NCI-H748 (cell line): Measurements from ENCODE around the gene OR1J4.
"Not testable (repeated sequence)": the region's sequence is repeated elsewhere in the genome, so short reads cannot be mapped to it uniquely, and the experiment has no call there.

Experiments
- DNase-seq: peaks from one replicate; lab custom pipeline; 2025; ENCODE audit not compliant: unreplicated experiment; lab: John Stamatoyannopoulos, UW

The OR1J4 gene, protein sequence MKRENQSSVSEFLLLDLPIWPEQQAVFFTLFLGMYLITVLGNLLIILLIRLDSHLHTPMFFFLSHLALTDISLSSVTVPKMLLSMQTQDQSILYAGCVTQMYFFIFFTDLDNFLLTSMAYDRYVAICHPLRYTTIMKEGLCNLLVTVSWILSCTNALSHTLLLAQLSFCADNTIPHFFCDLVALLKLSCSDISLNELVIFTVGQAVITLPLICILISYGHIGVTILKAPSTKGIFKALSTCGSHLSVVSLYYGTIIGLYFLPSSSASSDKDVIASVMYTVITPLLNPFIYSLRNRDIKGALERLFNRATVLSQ

DNA sequence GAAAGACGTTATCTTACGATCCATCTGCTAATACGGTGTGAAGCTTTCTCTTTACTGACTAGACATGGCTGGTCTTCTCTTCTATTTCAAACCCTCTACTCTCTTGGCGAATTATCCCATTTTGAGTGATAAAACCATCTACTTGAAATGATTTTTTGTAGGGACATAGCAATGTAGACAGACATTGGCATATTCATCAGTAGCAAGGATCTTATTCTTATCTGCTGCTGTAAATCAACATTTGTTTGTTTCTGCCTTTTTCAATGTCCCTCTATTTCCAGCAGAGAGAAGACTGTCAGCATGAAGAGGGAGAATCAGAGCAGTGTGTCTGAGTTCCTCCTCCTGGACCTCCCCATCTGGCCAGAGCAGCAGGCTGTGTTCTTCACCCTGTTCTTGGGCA lies at the start of gene OR1J4:
Gene OR1J4, plus strand, starts transcription at position 301 of the 400 bp plus-strand sequence. Its CDS starts 0 bp downstream, at position 301.
- DNase-seq = no peak

DNA sequence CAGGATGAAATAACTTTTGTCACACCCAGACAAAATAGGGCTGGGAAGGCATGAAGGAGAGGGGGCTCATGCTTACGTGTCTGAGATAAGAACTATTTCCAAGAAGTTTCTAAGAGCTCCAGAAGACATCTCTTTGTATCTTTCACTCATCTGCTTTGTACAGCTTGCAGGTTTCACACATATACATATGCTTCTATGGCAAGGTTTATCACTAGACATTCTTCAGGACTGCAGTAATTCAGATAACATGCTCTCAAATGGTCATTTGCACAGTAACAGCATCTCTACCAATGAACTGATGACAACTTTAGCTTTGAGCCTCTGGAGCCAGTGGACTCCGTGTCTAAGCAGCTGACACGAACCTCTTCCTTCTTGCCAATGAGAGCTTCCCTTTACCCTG lies 44.4 kb upstream of the OR1J4 start:
- no peak for DNase-seq

DNA sequence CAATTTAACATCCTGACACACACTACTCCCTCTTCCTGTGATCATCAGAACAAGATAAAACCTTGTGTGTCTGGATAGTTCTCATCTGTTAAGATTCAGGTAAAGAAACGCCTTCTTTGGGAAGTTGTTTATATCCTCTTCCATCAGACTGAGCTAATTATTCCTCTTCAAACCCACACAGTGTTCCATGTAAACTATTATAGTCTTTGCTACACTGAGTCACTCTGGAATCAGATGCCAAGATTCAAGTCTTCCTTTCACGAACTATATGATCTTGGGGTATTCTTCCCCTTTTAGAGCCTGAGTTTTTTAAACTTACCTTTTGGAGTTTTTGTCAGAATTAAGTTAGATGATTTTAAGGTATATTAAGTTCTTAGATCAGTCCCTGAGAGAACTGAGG lies 43.2 kb upstream of the OR1J4 start:
- DNase-seq = no peak

DNA sequence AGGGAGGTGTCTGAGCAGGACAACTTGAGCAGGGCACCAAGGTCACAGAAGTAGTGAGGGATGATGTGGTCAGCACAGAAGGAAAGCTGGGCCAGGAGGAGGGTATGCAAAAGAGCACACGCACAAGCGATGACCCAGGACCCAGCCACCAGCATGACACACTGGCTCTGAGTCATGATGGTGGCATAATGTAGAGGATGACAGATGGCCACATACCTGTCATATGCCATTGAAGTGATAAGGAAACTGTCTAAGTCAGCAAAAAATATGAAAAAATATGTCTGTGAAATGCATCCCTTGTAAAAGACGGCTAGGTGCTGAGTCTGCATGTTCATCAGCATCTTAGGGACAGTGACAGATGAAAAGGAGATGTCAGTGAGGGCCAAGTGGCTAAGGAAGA lies 41.6 kb upstream of the OR1J4 start:
- DNase-seq = no peak

DNA sequence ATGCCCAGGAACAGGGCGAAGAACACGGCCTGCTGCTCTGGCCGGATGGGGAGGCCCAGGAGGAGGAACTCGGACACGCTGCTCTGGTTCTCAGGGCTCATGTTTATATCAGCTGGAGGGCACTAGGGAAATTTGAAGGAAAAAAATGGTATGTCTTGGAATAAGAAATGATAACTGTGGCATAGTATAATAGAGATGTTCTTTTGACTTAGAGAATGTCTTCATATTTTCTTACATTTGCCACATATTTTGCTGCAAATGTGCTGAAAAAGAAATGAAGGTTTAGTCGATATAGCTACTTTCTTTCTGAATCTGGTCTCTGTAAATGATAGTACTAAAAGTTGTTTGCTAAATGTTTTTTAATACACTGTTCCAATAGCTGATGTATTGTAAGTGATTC lies 41.1 kb upstream of the OR1J4 start, which contains the start of gene OR1J1:
Gene OR1J1, minus strand, starts transcription at position 101 of the 400 bp plus-strand sequence. Its CDS starts 0 bp downstream, at position 101.
- no peak for DNase-seq

DNA sequence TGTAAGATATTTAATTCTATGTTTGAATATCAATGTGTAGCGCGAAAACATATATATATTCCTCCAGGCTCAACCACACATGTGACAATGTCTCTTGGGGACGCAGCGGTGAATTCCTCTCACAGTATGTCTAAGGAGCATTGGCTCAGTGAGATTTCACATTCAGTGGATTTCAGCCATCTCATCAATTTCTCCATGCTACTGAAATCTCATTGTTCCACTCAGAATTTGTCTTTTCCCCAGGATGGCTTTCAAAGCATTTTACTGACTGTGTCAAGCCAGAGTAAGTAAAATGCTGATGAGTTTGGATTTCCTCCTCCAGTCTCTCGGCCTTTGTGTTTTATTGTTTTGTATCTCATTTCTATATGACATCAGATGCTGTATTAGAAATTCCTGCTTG lies 39.9 kb upstream of the OR1J4 start:
- DNase-seq = no peak

DNA sequence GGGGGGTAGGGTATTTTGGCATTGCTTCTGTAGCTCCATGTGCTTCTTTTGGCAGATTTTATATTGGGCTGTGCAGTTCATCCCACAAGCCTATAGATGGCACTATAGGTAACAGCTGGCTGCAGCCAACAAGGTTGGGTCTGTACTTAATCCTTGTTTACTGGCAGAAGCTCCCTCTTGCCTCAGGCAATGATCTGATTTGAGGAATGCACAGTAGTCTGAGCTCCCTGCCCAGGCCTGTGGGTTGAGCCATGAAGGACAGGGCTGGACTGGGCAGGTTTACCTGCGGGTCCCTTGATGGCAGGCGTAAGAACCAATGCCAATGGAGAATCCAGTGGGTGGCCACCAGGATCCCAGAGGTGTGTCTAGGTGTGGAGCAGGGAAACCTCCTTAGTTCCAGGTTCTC lies 20.1 kb upstream of the OR1J4 start:
- DNase-seq = peak; percentile 83

DNA sequence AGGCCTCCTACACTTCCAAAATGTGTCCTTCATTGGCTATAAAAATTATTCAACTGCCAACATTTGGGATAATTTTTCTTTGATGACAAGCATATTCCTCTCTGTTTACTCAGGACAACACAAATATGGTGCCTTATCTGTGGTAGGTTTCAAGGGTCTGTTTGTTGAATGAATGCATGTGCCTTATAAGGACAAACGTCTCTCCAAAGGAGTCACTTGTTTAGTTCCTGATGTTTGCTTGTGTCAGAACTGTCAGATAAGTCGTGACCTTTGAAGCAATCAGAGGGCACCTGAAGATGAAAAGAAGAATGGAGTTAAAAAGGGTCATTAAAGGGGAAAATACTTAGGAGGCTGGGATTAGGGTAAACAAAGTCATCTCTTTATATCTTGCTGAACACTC lies 12.0 kb upstream of the OR1J4 start:
- no peak for DNase-seq

DNA sequence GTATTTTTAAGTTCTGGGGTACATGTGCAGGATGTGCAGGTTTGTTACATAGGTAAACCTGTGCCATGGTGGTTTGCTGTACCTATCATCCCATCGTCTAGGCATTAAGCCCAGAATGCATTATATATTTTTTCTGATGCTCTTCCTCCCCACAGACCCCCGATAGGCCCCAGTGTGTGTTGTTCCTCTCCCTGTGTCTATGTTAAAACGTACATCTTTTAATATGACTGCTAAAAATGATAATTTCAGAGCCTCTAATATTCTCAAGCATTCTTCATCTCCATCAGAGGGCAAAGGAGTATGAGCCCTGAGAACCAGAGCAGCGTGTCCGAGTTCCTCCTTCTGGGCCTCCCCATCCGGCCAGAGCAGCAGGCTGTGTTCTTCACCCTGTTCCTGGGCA lies 8.4 kb upstream of the OR1J4 start, which contains the start of gene OR1J2:
Gene OR1J2, plus strand, starts transcription at position 301 of the 400 bp plus-strand sequence. Its CDS starts 0 bp downstream, at position 301.
- no peak for DNase-seq

DNA sequence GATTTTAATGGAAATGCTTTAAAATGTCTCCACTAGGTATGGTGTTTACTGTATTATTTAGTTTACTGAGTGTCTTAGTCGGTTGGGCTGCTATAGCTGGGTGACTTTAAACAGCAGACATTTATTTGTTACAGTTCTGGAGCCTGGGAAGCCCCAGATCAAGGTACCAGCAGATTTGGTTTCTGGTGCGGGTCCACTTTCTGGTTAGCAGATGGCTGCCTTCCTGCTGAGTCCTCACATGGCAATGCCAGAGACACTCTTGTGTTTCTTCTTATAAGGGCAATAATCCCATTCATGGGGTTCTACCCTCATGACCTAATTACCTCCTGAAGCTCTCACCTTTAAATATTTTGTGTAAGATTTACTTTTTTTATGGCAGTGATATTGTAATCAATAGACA lies 715 bp upstream of the OR1J4 start:
- DNase-seq = no peak

DNA sequence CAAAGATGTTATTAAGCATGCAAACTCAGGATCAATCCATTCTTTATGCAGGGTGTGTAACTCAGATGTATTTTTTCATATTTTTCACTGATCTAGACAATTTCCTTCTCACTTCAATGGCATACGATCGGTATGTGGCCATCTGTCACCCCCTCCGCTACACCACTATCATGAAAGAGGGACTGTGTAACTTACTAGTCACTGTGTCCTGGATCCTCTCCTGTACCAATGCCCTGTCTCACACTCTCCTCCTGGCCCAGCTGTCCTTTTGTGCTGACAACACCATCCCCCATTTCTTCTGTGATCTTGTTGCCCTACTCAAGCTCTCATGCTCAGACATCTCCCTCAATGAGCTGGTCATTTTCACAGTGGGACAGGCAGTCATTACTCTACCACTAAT lies 435 bp downstream of the OR1J4 start:
- no peak for DNase-seq

DNA sequence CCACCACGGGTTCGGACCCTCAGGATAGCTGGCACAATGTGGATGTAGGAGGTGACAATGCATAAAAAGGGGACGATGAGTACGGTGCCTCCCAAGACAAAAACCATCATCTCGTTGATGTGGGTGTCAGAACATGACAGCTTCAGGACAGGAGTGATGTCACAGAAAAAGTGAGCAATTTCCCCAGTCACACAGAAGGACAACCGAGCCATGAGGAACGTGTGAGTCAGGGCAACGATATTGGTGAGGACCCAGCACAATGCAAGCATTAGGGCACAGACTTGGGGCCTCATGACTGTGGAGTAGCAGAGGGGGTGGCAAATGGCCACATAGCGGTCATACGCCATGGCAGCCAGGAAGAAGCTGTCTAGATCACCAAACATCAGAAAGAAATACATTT lies 7.7 kb downstream of the OR1J4 start:
- DNase-seq = no peak

DNA sequence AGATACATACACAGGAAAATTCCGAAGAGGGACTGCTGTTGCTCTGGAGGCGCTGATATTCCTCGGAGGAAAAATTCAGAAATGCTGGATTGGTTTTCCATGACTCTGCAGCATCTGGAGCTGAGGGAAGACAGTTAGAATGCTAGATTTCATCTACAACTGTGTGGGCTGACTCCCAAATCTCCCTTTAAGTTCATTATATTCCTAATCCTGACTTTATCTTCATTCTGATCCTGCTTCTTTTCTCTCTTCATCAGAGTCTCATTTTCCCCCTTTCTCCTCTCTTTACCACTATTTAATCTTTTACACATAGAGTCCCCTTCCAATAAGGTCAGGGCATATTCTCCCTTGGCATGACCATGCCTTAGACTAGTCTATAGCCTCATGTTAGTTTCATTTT lies 8.3 kb downstream of the OR1J4 start, which contains the start of gene OR1N1:
Gene OR1N1, minus strand, starts transcription at position 101 of the 400 bp plus-strand sequence. Its CDS starts 0 bp downstream, at position 101.
- DNase-seq = no peak

DNA sequence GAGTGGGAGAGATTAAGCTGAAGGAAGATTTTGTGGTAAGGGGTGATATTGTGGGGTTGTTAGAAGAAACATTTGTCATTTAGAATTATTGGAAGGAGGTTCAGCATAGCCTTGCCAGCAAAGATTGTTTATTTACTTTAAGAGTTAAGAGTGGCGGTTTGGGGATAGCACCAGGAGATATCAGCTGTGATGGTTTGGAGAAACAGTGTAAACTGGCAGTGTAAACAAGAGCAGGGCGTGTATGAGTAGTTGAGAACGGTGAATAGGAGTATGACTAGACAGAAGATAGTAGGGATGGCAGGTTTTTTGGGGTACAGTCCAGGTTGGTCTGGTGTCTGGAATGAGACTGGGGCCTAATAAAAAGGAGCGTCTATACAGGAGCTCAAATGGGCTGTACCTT lies 12.2 kb downstream of the OR1J4 start:
- not testable (repeated sequence) for DNase-seq

DNA sequence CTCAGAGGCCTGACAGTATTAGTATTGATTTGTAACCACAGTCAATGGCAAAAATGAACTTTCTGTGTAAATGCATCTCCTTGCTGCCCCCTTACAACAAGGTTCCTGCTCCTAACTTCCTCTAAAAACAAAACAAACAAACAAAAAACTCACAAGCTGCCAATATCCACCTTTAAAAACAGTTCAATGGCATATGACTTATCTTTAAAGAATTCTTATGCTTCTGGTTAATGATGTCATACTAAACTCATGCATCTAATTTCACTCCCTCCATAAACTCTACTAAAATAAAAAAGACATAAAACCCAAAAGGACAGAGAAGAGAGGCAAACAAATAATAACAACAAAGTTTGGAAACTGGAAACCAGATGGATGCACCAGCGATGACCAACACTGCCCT lies 17.2 kb downstream of the OR1J4 start:
- no peak for DNase-seq

DNA sequence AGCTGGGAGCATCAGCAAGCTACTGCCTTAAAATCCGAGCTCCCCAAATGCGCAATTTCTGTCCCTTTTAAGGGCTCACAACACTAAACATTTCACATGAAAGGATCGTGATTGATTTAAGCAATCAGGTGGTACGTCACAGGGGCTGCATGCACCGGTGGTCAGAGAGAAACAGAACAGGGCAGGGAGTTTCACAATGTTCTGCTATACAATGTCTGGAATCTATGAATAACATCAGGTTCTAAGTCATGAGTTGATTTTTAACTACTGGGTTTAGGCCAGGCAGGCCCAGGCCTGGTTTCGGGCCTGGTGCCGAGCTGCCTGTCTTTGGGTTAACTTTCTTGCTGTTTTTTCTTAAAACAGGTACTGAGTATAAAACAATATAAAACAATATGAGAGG lies 18.1 kb downstream of the OR1J4 start:
- not testable (repeated sequence) for DNase-seq

DNA sequence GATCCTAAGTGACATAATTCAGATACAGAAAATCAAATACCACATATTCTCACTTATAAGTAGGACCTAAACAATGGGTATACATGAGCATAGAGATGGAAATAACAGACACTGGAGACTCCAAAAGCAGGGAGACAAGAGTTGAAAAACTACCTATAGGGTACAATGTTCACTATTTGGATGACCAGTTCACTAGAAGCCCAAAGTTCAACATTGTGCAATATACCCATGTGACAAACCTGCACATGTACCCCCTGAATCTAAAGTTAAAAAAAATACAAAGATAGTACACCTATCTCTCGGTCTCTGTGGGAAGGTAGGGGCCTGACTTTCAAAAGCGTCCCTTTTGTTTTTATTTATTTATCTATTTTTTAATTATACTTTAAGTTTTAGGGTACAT lies 19.8 kb downstream of the OR1J4 start:
- no peak for DNase-seq

DNA sequence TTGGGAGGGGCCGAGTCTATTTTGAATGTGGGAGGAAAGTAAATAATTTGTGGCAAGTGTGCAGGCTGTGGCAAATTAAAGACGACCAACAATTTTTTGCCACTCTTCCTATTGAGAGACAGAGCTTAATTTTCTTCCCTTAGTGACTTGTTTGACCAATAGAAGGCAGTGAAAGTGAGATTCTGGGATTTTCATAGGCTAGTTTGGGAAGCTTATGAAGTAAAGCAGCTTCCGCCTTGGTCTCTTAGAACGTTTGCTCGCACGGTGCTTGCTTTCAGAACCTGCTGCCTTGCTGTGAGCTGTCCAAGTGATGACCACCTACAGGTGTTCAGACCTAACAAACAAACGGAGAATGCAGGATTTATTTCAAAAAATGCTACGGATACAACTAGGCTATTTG lies 27.3 kb downstream of the OR1J4 start:
- peak; percentile 79 for DNase-seq

DNA sequence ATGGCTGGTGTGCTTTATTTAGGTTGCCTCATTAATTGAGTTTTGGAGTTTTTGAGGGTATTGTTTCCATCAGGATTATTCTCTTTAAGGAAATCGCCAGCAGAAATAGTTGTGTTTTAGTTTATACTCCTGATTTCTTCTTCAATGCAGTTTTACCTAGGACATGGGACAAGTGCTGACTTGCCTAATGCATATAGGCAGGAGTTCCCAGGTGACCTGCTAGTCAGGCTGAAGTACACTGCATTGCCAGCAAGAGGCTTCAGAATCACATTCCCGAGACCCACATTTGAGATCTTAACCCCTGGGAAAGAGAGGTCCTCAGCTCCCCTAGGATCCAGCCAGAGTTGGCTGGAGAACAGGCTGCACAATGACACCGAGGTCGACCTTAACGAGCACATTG lies 32.4 kb downstream of the OR1J4 start:
- DNase-seq = no peak

DNA sequence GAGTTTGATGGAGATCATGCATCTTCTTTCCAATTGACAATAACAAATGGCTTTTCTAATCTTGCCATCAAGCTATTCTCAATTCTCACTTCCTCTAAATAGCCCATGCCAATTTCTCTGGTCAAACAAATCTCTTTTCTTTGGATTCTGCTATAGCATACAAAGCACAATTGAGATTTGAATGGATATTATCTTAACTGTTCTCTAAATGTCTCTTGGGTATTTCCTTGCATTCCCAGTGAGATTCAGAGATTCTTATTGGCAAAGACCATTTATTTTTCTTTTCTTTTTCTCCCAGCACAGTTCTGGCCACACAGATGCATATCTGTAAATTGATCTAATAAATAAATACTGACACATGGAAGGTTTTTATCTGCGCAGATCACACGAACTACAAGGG lies 33.9 kb downstream of the OR1J4 start, which contains the start of gene OR1N2:
Gene OR1N2, plus strand, starts transcription at position 301 of the 400 bp plus-strand sequence. CDS start 100 bp downstream, outside the sequence.
- DNase-seq = no peak

DNA sequence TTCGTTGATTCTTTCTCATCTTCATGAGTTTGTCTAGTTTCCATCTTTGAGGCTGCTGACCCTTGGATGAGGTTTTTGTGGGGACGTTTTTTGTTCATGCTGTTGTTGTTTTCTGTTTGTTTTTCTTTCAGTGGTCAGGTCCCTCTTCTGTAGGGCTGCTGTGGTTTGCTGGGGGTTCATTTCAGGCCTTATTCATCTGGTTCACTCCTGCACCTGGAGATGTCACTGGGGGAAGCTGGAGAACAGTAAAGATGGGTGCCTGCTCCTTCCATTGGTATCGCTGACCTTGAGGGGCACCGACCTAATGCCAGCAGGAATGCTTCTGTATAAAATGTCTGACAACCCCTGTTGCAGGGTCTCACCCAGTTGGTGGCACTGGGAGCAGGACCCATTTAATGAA lies 42.5 kb downstream of the OR1J4 start:
- no peak for DNase-seq

DNA sequence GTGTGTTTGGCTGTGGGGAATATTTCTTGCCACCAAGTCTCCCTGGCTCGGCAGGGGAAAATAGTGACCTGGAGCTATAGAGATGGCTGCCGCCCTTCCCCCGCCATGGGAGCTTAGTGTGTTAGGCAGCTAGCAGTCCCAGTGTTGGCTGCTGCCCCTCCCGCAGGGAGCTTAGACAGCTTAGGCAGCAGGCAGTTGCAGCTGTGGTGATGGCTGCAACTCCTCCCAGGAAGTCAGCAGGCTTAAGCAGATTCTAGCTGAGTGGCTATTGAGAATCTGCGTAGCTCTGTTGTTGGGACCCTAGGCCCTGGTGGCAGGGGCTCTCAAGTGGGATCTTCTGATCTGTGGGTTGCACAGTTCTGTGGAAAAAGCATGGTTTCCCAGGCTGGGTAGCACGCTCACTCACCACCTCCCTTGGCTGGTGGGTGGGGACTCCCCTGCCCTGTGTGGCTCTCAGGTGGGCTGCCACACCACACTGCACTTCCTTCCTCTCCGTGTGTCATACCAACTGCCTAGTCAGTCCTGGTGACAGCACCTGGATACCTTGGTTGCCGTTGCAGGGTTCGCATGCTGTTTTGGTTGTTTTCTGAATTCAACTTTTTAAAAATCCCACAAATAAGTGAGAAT lies 43.3 kb downstream of the OR1J4 start:
- DNase-seq = no peak
